NCI-H510A (cell line): ENCODE measurements around the gene OR2T1.
"Not testable (repeated sequence)": the region's sequence is repeated elsewhere in the genome, so short reads cannot be mapped to it uniquely, and the experiment has no call there.

Source experiments
- DNase-seq: peaks from one replicate; lab custom pipeline; 2025; lab: John Stamatoyannopoulos, UW

The OR2T1 gene

GRCh38 chr1:248436303-248436702 lies 33.5 kb downstream of the OR2T1 start:
- not testable (repeated sequence) for DNase-seq

GRCh38 chr1:248438668-248439067 lies 35.8 kb downstream of the OR2T1 start:
- DNase-seq: not testable (repeated sequence)

- not testable (repeated sequence) for DNase-seq
Observed at GRCh38 chr1:248439283-248439682, 36.4 kb downstream of the OR2T1 start.

GRCh38 chr1:248442500-248443277 lies 39.8 kb downstream of the OR2T1 start:
- not testable (repeated sequence) for DNase-seq

GRCh38 chr1:248444603-248445002 lies 41.8 kb downstream of the OR2T1 start:
- DNase-seq: not testable (repeated sequence)

GRCh38 chr1:248445399-248445798 lies 42.6 kb downstream of the OR2T1 start, which contains the start of gene OR2T2:
TSS of gene OR2T2 (plus strand) at chr1:248445637. CDS start at chr1:248452798, 7,161 bp downstream.
- DNase-seq: not testable (repeated sequence)

- not testable (repeated sequence) for DNase-seq
Observed at GRCh38 chr1:248448409-248449074, 45.7 kb downstream of the OR2T1 start.

- not testable (repeated sequence) for DNase-seq
Observed at GRCh38 chr1:248449821-248450465, 47.1 kb downstream of the OR2T1 start.

- not testable (repeated sequence) for DNase-seq
Observed at GRCh38 chr1:248450466-248451145, 47.8 kb downstream of the OR2T1 start.

- DNase-seq: not testable (repeated sequence)
Observed at GRCh38 chr1:248453619-248454018, 50.8 kb downstream of the OR2T1 start.

- not testable (repeated sequence) for DNase-seq
Observed at GRCh38 chr1:248455045-248455444, 52.2 kb downstream of the OR2T1 start.

- DNase-seq: not testable (repeated sequence)
Observed at GRCh38 chr1:248456635-248457034, 53.8 kb downstream of the OR2T1 start.
